MM.1S (cell line): ENCODE data around the gene CYP4F8.

ENCODE experiments used
- CTCF ChIP-seq: fragments of 300-600 bp; sonication (generic); IDR thresholded peaks from 2 replicates; pipeline ENCODE4 v1.5.1; 2016; ENCODE audit warnings: antibody characterized with exemption, low read length, mixed read lengths
- EZH2 ChIP-seq: fragments of 300-600 bp; sonication (generic); optimal IDR thresholded peaks from 2 replicates; pipeline ENCODE3; 2017; ENCODE audit warnings: low read depth, mild to moderate bottlenecking, antibody characterized with exemption, low read length, mixed read lengths
- EZH2phosphoT487 ChIP-seq: fragments of 300-600 bp; sonication (generic); IDR thresholded peaks from 2 replicates; pipeline ENCODE4 v1.6.1; 2018; ENCODE audit warnings: antibody characterized with exemption, low read length

- TF ChIP-seq CTCF (no peak), EZH2 (no peak), EZH2phosphoT487 (no peak)
These were observed 54.4 kb downstream of the CYP4F8 start for GRCh38 chr19:15669440-15669839.
